ENCODE measurements around the gene FRA10AC1.

DNA sequence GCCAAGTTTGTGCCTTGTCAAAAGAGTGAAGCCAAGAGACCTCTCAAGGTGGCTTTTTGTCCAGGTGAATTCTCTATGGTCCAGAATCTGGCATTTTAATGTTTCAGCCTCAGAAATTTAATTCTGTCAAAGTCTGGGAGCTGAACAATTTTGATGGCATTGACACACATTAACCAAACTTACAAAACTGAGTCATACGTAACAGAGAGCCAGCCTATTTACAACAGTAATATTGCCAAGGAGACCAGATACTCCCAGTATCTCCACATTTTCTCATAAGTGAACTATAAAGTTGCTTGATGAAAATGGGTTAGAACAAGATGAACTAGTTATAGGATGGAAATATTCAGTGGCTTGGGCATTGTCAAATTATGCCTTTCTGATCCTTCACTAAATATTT, 46.2 kb downstream of the FRA10AC1 start:
- no peak for TF ChIP-seq YY1 (IDR thresholded peaks at IDR 0.05; ENCODE audit: insufficient read depth, insufficient read length)
- no peak for TF ChIP-seq SUZ12 (IDR thresholded peaks at IDR 0.05; ENCODE audit: extremely low read depth, insufficient read depth, insufficient read length)

All from NT2/D1 (cell line).